A673 (cell line): ENCODE measurements around the gene METTL27.

Experiments
- CTCF ChIP-seq: fragments of 300-800, 200-600 bp; sonication (generic); conservative IDR thresholded peaks from 2 replicates; pipeline ENCODE4 v1.5.1; 2017; ENCODE audit warnings: low read depth, mild to moderate bottlenecking, antibody characterized with exemption, low read length, moderate library complexity, mixed read lengths
- EZH2 ChIP-seq: fragments of 200-600 bp; sonication (generic); IDR thresholded peaks from 2 replicates; pipeline ENCODE4 v1.6.1; 2017; ENCODE audit warnings: borderline replicate concordance, low read depth, mild to moderate bottlenecking, mixed read lengths, antibody characterized with exemption, low read length; ENCODE audit not compliant: poor library complexity, severe bottlenecking

- TF ChIP-seq CTCF (no peak), EZH2 (no peak)
Measured at GRCh38 chr7:73839743-73840714, 2.3 kb downstream of the METTL27 start.
